Natural killer cell treated with Interleukin-12 subunit alpha and Interleukin-12 subunit beta and Interleukin-15 and Interleukin-18, amount 100 ng/mL, for 72 hours (primary cell): Measurements from ENCODE around the gene OR51B5. TPM values are rescaled to one million over a fixed set of nuclear protein-coding genes. Genes with fewer than 3 reads are reported as not detected.
"Not testable (repeated sequence)": the region's sequence is repeated elsewhere in the genome, so short reads cannot be mapped to it uniquely, and the experiment has no call there.

ENCODE experiments used
- ATAC-seq, 2 donors: fragments of 150-1000 bp; cut with Tn5 transposase in 1 of 2; sonication (Bioruptor Pico), chemical (Tn5 transposase) in 1 of 2; 2 replicates each; pipeline ENCODE4 v1.10.0; 2021
- DNase-seq: peaks from one replicate; pipeline ENCODE4 v3.0.0; 2022; ENCODE audit warnings: low spot score
- H3K27ac Mint-ChIP-seq, 2 donors: 1 replicate in 1 of 2; 2 replicates in 1 of 2; pipeline ENCODE4 v1.8.0; 2022; ENCODE audit warnings: mixed read lengths in 2 of 2, mild to moderate bottlenecking in 1 of 2, moderate library complexity in 1 of 2
- H3K27me3 Mint-ChIP-seq, 2 donors: 1 replicate in 1 of 2; 2 replicates in 1 of 2; pipeline ENCODE4 v1.8.0; 2022; ENCODE audit warnings: mixed read lengths in 2 of 2
- H3K36me3 Mint-ChIP-seq: one replicate; pipeline ENCODE4 v1.8.0; 2022; ENCODE audit warnings: mixed read lengths
- H3K4me1 Mint-ChIP-seq, 2 donors: 1 replicate in 1 of 2; 2 replicates in 1 of 2; pipeline ENCODE4 v1.8.0; 2022; ENCODE audit warnings: low read depth in 2 of 2, mixed read lengths in 2 of 2, mild to moderate bottlenecking in 1 of 2
- H3K4me3 Mint-ChIP-seq: one replicate; pipeline ENCODE4 v1.8.0; 2022; ENCODE audit warnings: mixed read lengths
- H3K9me3 Mint-ChIP-seq: 2 replicates; pipeline ENCODE4 v1.8.0; 2022; ENCODE audit warnings: mixed read lengths
- total RNA-seq, 2 donors: library from RNA; stranded (reverse); gene quantifications; one replicate each; pipeline ENCODE4 v1.2.3, GENCODE V29; 2022

The OR51B5 gene
- total RNA-seq, 2 donors from 2014 or later = not detected

DNA sequence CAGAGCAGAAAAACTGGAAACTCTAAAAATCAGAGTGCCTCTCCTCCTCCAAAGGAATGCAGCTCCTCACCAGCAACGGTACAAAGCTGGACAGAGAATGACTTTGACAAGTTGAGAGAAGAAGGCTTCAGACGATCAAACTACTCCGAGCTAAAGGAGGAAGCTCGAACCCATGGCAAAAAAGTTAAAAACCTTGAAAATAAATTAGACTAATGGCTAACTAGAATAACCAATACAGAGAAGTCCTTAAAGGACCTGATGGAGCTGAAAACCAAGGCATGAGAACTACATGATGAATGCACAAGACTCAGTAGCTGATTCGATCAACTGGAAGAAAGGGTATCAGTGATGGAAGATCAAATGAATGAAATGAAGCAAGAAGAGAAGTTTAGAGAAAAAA lies 12.7 kb upstream of the OR51B5 start:
- H3K9me3 Mint-ChIP-seq = peaks cover 11% of the 10 kb centered on the region
- not testable (repeated sequence) for H3K36me3 Mint-ChIP-seq, H3K27me3 Mint-ChIP-seq, H3K4me3 Mint-ChIP-seq, H3K4me1 Mint-ChIP-seq, ATAC-seq, DNase-seq, H3K27ac Mint-ChIP-seq

DNA sequence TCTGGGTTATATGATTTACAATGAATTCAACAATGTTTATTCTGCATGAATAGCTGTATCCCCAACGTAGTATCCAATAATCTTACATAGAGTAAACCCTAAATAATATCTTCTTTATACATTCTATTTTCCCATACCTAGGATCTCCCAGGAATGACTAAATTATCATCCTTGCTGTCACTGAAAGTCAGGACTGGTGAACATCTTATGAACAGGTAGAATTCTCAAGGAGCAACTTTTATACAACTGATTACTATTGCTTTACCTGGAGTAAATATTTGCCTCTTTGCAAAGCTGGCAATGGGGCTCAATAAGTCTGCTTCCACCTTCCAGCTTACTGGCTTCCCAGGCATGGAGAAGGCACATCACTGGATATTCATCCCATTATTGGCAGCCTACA lies 7.9 kb upstream of the OR51B5 start, which contains the start of gene OR51B6:
TSS of gene OR51B6 (plus strand) at position 301 of the 400 bp plus-strand sequence. CDS start at position 301, 0 bp downstream.
- no peak for ATAC-seq
- DNase-seq = no peak
- H3K4me3 Mint-ChIP-seq = no peak within 1 kb of the TSS
- no peaks in the 10 kb centered on the region for H3K36me3 Mint-ChIP-seq
- no peak within 1 kb of the TSS for H3K27ac Mint-ChIP-seq
- H3K27me3 Mint-ChIP-seq = peaks cover 8 to 14% of the 10 kb centered on the region in 2 donors
- peaks cover 10% of the 10 kb centered on the region for H3K9me3 Mint-ChIP-seq
- H3K4me1 Mint-ChIP-seq = no peaks in the 10 kb centered on the region

DNA sequence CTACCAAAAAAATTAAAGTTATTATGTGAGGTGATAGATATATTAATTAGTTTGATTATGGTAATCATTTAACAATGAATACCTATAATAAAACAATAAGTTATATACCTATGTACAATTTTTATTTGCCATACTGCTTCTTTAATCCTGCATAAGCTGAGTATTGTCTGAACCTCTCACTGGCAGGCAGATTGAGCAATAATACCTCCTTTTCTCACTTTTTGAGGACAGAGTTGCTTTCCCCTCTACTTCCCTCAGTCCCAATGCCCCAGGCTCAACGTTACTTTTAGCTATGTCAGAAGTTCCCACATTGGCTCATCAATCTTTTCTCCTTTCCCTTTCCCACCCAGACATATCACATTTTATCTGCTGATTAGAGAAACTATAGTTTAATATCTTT lies 6.2 kb upstream of the OR51B5 start:
- Mint-ChIP-seq H3K4me1 (no peaks in the 10 kb centered on the region), H3K27me3 (peaks cover 8 to 14% of the 10 kb centered on the region in 2 donors), H3K36me3 (no peaks in the 10 kb centered on the region), H3K27ac (no peak overlapping the region), H3K4me3 (no peak overlapping the region), H3K9me3 (peaks cover 8% of the 10 kb centered on the region)
- no peak for DNase-seq
- ATAC-seq = no peak

DNA sequence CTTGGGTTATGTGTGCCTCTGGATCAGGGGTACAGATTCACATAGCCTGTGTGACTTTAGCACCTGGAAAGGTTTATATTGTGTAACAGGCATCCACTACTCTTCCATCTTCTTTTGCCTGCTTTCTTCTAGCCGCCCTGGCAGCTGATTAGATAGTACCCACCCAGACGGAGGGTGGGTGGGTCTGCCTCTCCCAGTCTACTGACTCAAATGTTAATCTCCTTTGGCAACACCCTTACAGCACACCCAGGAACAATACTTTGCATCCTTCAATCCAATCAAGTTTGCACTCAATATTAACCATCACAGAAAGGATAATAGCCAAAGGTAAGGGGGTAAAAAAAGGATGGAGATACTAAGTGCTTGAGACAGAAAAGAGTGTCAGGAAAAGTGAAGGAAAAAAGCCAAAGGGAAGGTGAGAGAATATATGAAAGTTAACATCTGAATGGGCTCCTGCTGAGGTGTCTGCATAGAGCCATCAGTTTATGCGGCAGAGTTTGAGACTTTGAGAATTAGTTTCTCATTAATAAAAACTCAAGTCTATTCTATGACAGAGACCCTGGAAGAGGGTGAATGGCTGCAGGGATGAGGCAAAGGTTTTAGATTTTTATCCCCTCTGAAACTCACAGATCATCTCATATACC lies 5.3 kb upstream of the OR51B5 start:
- H3K4me1 Mint-ChIP-seq = no peaks in the 10 kb centered on the region
- H3K27ac Mint-ChIP-seq = no peak overlapping the region
- ATAC-seq (no peak), DNase-seq (no peak)
- no peaks in the 10 kb centered on the region for H3K36me3 Mint-ChIP-seq
- peaks cover 10 to 14% of the 10 kb centered on the region in 2 donors for H3K27me3 Mint-ChIP-seq
- H3K4me3 Mint-ChIP-seq = no peak overlapping the region
- H3K9me3 Mint-ChIP-seq = peaks cover 8% of the 10 kb centered on the region

DNA sequence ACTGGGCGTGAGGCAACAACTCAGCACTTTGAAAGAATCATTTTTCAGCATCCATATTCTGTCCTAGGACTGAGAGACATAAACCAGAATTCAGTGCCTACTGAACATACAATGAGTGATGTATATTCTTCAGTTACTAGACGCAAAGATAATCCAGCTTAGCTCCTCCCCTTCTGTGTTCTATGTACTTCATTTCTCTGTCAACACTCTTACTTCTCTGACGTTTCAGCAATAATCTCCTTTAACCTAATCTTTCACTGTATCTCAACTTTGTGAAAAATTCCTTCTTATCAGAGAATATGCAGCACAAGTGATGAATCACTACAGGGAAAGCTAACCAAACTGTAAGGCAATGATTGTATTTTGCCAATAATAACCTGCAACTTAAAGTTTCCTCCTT lies 2.5 kb upstream of the OR51B5 start:
- DNase-seq = no peak
- no peaks in the 10 kb centered on the region for H3K36me3 Mint-ChIP-seq
- ATAC-seq = no peak
- no peaks in the 10 kb centered on the region for H3K4me1 Mint-ChIP-seq
- no peak overlapping the region for H3K4me3 Mint-ChIP-seq
- H3K9me3 Mint-ChIP-seq = peaks cover 3% of the 10 kb centered on the region
- no peak overlapping the region for H3K27ac Mint-ChIP-seq
- H3K27me3 Mint-ChIP-seq = peaks cover 13 to 14% of the 10 kb centered on the region in 2 donors

DNA sequence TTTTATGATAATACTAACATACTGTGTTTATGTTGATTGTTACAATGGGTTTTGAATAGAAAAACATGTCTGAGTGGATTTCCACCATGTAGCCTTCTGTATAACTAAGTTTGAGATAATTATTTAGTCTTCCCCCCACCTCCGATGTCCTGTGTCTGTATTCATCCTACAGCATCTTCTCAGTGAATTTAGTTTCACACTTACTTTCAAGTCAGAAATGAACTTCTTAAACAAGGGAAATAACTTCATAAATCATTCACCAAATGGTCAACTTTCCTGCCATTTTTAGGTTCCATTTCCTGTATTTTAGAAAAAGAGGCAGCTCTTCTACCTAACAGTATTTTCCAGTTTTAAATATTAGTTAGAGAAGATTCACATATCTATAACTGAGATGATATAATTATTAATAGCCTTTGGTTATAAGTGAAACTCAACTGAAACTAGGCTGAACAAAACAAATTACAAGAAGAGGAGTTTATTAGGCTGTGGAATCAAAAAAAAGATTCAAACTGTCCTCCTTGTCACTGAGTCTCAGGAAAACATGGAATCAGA lies 3.5 kb downstream of the OR51B5 start:
- DNase-seq (no peak), ATAC-seq (no peak)
- Mint-ChIP-seq H3K27ac (no peak overlapping the region), H3K36me3 (no peaks in the 10 kb centered on the region), H3K9me3 (no peaks in the 10 kb centered on the region), H3K27me3 (peaks cover 0 to 7% of the 10 kb centered on the region in 2 donors), H3K4me3 (no peak overlapping the region), H3K4me1 (no peaks in the 10 kb centered on the region)

DNA sequence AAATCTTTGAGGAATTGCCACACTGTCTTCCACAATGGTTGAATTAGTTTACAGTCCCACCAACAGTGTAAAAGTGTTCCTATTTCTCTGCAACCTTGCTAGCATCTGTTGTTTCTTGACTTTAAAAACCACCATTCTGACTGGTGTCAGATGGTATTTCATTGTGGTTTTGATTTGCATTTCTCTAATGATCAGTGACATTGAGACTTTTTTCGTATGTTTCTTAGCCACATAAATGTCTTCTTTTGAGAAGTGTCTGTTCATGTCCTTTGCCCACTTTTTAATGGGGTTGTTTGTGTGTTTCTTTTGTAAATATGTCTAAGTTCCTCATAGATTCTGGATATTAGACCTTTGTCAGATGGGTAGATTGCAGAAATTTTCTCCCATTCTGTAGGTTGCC lies 6.1 kb downstream of the OR51B5 start:
- not testable (repeated sequence) for H3K9me3 Mint-ChIP-seq, H3K27ac Mint-ChIP-seq, H3K4me3 Mint-ChIP-seq

DNA sequence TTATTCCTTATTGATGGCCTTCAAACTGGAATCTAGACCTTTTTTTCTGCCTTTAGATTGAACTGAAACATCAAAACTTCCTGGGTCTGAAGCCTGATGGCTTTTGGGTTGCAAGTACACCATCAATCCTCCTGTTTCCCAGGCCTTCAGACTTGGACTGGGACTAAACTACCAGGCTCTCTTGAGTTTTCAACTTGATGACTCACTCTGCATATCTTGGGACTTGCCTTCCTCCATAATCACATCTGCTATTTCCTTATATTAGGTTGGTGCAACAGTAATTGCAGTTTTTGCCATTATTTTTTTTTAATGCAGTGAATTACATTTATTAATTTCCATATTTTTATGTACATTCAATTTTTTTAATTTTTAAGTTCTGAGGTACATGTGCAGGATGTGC lies 7.0 kb downstream of the OR51B5 start:
- H3K27me3 Mint-ChIP-seq = peaks cover 0 to 2% of the 10 kb centered on the region in 2 donors
- H3K9me3 Mint-ChIP-seq = no peaks in the 10 kb centered on the region
- no peak for DNase-seq
- no peak overlapping the region for H3K27ac Mint-ChIP-seq
- H3K36me3 Mint-ChIP-seq = no peaks in the 10 kb centered on the region
- no peak overlapping the region for H3K4me3 Mint-ChIP-seq
- H3K4me1 Mint-ChIP-seq = no peaks in the 10 kb centered on the region
- ATAC-seq = no peak

More for the DNA sequence above, 6.1 kb downstream of the OR51B5 start:
- H3K4me1 Mint-ChIP-seq, DNase-seq, ATAC-seq, H3K27me3 Mint-ChIP-seq, H3K36me3 Mint-ChIP-seq: not testable (repeated sequence)

DNA sequence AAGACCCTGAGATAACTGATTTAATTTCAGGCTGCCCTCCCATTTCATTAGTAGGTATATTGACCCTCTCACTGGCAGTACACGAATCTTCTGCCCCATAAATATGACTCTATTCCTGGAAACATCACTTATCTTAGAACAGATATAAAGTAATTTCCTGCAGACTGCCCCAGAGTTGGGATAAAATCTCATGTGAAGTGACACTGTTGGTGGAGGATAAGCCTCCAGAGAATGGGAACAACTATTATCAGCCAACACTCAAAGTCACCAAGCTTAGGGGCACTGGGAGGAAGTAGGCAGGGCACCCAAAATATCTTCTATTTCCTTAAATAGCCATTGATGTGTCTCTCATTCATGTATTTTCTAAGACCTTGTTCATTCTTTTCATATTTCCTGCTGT lies 8.2 kb downstream of the OR51B5 start:
- Mint-ChIP-seq H3K27ac (no peak overlapping the region), H3K4me3 (no peak overlapping the region), H3K4me1 (no peaks in the 10 kb centered on the region), H3K27me3 (peaks cover 0 to 2% of the 10 kb centered on the region in 2 donors), H3K36me3 (no peaks in the 10 kb centered on the region), H3K9me3 (no peaks in the 10 kb centered on the region)
- DNase-seq (no peak), ATAC-seq (no peak)

DNA sequence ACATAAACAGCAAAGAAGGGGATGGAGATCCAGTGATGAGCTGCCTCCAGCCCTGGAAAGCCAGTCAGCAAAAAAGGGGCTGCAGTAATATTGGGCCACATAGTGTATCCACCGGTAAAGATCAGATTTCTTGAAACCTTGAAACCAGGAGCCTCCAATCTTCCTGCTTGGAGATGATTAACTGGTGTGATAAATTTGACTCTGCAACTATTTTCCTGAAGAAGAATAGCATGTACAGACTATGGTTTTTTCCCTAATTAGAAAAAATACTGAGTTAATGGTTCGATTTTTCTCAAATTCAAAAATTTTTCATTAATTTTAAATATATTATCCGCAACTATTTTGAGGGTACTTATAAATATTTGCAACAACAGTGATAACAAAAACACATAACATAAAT lies 19.1 kb downstream of the OR51B5 start, which contains the start of gene OR51B2:
TSS of gene OR51B2 (minus strand) at position 101 of the 400 bp plus-strand sequence. CDS start at position 101, 0 bp downstream.
- H3K9me3 Mint-ChIP-seq = no peaks in the 10 kb centered on the region
- H3K27ac Mint-ChIP-seq = no peak within 1 kb of the TSS
- H3K36me3 Mint-ChIP-seq = no peaks in the 10 kb centered on the region
- DNase-seq (no peak), ATAC-seq (no peak)
- peaks cover 0 to 11% of the 10 kb centered on the region in 2 donors for H3K27me3 Mint-ChIP-seq
- no peak within 1 kb of the TSS for H3K4me3 Mint-ChIP-seq
- H3K4me1 Mint-ChIP-seq = no peaks in the 10 kb centered on the region

DNA sequence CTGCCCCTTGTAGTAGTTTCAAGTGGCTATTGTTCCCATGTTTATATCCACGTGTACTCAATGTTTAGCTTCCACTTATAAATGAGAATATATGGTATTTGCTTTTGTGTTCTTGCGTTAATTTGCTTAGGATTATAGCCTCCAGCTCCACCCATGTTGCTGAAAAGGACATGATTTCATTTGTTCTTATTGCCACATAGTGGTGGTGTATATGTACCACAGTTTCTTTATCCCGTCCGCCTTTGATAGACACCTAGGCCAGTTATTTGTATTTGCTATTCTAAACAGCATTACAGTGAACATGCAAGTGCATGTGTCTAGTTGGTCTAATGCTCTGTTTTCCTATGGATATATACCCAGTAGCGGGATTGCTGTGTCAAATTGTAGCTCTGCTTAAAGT lies 26.0 kb downstream of the OR51B5 start:
- DNase-seq (no peak), ATAC-seq (no peak)
- no peaks in the 10 kb centered on the region for H3K27me3 Mint-ChIP-seq
- no peaks in the 10 kb centered on the region for H3K36me3 Mint-ChIP-seq
- H3K27ac Mint-ChIP-seq = no peak overlapping the region
- H3K4me3 Mint-ChIP-seq = no peak overlapping the region
- H3K9me3 Mint-ChIP-seq = no peaks in the 10 kb centered on the region
- H3K4me1 Mint-ChIP-seq = no peaks in the 10 kb centered on the region

DNA sequence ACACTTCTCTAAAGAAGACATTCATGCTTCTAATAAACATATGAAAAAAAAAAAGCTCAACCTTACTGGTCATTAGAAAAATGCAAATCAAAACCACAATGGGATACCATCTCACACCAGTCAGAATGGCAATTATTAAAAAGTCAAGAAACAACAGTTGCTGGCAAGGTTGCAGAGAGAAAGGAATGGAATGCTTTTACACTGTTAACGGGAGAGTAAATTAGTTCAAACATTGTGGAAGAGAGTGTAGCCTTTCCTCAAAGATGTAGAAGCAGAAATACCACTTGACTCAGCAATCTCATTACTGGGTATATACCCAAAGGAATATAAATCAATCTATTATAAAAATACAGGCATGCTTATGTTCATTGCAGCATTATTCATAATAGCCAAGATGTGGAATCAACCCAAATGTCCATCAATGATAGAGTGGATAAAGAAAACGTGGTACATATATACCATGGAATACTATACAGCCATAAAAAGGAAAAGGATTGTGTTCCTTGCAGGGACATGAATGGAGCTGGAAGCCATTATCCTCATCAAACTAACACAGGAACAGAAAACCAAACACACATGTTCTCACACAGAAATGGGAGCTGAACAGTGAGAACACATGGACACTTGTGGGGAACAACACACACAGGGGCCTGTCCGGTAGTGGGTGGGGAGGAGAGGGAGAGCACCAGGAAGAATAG lies 29.8 kb downstream of the OR51B5 start:
- not testable (repeated sequence) for ATAC-seq, H3K27me3 Mint-ChIP-seq, H3K4me1 Mint-ChIP-seq, H3K27ac Mint-ChIP-seq, DNase-seq, H3K36me3 Mint-ChIP-seq, H3K9me3 Mint-ChIP-seq, H3K4me3 Mint-ChIP-seq

DNA sequence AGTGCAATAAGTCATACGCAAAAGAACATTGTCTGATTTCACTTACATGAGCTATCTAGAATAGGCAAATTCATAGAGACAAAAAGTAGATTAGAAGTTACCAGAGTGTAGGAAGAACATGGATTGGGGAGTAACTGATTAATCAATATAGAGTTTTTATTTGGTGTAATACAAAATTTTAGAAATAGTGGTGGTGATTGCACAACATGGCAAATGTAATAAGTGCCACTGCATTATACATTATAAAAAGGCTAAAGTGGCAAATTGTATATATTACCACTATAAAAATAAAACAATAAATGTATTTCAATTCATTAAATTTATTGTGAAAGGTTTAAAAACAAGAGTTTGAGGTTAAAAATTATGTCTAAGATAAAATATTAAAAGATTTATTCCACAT lies 32.9 kb downstream of the OR51B5 start:
- DNase-seq (no peak), ATAC-seq (no peak)
- no peak overlapping the region for H3K4me3 Mint-ChIP-seq
- H3K36me3 Mint-ChIP-seq = no peaks in the 10 kb centered on the region
- H3K27me3 Mint-ChIP-seq = peaks cover 2 to 5% of the 10 kb centered on the region in 2 donors
- H3K9me3 Mint-ChIP-seq = no peaks in the 10 kb centered on the region
- H3K27ac Mint-ChIP-seq = no peak overlapping the region
- H3K4me1 Mint-ChIP-seq = no peaks in the 10 kb centered on the region

DNA sequence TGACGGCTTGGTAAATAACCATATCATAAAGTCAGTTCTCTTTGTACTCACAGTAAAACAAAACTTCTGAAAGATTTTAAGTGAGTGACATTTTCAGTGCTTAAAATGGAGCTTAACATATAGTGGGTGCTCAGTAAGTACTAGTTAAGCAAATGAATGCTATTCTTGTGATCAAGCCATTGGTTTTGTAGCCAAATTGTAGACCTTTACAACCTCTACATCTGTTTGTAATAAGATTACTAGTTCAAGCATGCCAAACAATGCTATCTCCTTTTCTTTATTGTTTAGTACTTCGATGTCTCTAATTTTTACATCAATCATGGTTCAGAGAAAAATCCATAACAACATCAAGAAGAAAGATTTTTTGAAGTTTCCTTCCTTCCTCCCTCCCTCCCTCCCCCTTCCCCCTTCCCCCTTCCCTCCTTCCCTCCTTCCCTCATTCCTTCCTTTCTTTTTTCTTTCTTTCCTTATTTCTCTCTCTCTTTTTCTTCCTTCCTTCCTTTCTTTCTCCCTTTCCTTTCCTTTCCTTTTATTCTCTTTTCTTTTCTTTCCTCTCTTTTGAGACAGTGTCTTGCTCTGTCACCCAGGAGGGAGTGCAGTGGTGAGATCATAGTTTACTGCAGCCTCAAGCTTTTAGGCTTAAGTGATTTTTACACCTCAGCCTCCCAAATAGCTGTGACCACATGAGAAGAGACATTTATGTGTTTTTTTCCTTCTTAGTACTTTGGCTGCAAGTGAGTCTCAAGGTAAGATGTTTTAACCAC lies 35.9 kb downstream of the OR51B5 start:
- ATAC-seq (no peak), DNase-seq (no peak)
- Mint-ChIP-seq H3K27me3 (peaks cover 2 to 5% of the 10 kb centered on the region in 2 donors), H3K36me3 (no peaks in the 10 kb centered on the region), H3K4me1 (no peaks in the 10 kb centered on the region), H3K9me3 (no peaks in the 10 kb centered on the region), H3K4me3 (no peak overlapping the region), H3K27ac (no peak overlapping the region)
